Activated CD8-positive, alpha-beta memory T cell treated with anti-CD3 and anti-CD28 coated beads, Interleukin-2, amount 50 U/mL, for 1 hour (primary cell): ENCODE measurements around the gene FGD6.
"Not testable (repeated sequence)": the region's sequence is repeated elsewhere in the genome, so short reads cannot be mapped to it uniquely, and the experiment has no call there.

ENCODE experiments used
- DNase-seq: peaks from one replicate; pipeline ENCODE4 v3.0.0-alpha.2; 2020; ENCODE audit errors: extremely low read depth

Gene FGD6

DNA sequence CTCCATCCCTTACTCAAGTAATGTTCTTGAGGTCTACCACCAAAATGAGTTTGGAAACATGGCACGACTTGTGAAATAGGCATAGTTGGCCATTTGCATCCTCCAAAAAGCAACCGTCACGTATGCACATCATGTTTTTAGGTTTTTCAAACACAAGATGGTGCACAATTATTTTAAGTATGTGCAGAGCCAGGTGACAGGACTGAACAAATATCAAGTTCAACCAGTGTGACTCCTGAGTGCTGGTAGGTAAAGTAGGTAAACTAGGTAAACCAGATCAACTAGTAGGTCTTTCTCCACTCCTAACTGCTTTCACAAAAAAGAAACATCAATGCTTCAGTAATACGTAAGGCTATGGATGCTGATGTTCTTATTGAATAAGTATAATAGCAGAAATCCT is 39.1 kb downstream of the FGD6 start:
- DNase-seq, result no peak

DNA sequence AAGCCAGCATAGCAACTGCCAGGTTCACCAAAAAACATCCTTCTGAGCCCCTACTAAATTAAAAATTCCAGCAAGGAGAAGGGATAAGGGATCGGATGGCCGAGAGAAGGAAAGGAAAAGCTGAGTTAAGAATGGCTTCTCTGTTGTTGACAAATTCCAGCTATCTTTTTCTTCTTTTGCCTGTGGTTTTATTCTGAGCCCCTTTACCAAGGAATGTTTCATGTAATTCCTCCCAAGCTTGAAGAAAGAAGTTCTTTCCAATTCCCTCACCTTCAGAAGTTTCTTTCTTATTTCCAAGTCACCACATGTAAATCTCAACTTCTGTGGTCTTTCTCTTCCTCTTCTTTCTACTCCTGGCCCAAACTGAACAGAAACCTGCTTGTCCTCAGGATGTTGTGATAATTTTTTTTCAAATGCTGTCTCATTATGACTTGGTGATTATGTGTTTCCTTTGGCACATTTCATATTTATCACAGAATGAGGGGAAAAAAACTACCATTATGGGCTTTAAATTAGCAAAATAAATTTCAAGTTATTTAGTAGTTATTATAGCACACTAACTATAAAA is 40.0 kb downstream of the FGD6 start:
- no peak for DNase-seq

DNA sequence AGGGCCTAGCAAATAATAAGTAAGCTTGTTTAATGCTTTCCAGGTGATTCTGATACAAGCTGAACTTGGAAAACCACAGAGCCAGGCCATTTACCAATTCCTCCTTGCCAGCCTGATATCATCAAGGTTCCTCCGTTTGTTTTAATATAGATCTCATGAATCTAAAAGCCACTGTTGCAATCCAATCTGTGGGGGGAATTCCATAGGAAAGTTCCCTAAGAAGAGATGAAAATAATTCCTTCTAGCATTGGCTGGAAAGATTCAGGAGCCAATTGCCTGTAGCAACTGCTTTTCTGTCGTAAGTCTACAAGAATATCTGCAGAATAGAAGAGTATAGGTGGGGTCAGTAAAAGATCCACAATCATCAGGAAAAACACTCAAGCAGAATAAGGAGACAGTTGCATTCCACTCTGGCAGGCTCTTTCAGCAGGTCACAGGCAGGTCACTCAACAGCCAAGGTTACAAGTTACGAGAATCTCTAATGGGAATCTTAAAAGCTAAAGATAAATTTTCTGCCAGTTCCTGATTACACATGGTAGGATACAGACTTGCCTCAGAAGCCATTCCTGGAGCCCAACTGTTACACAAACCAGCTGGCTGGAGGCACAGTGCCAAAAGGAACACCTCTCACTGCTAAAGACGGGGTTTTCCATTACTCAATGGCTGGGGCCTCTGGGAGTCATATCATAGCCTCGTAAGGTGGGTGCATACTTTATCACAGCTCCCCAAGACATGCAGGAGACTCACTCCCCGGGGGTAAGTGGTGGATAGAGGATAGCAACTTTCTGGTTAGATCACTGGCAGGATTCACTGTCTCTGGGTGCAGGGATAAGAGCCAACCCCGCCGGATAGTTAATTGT is 43.6 kb downstream of the FGD6 start:
- no peak for DNase-seq

DNA sequence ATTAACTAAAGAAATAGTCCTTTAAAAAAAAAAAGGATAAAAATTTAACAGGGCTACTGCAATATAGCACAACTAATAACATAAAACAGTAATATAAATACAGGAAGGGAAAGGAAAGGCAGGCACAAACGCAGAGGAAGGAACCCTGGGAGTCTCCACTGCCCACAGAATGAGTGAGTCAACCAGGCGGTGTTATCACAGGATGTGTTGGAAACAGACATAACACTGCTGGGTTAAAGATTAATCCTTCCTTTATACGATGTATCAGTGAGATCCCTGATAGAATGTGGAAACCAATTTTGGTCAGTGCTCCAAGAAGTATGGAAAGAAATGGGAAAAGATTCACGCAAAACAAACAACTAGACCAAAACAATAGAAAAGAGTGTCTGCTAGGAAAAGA is 47.9 kb downstream of the FGD6 start:
- no peak for DNase-seq

GRCh38 chr12:95168746-95169145 is 48.5 kb downstream of the FGD6 start:
- no peak for DNase-seq

GRCh38 chr12:95164656-95165055 is 52.6 kb downstream of the FGD6 start:
- DNase-seq, result no peak

DNA sequence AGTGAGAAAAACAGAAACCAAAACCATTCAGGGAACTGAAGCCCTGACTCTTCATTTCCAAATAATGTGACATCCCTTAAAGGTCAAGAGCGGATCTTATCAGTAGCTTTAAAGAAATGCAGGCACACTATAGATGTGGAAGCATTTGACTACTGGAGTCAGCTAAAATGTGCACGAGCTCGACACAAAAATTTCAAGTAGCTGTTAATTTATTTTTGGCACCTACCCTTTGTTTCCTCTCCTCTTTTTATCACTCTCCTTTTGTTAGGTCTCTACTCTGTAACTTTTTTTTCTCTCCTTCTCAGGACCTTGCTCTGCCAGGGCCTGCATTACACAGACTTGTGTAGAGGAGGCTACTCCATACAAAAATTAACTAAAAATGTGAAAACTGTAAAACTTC is 58.3 kb downstream of the FGD6 start:
- DNase-seq, result no peak

DNA sequence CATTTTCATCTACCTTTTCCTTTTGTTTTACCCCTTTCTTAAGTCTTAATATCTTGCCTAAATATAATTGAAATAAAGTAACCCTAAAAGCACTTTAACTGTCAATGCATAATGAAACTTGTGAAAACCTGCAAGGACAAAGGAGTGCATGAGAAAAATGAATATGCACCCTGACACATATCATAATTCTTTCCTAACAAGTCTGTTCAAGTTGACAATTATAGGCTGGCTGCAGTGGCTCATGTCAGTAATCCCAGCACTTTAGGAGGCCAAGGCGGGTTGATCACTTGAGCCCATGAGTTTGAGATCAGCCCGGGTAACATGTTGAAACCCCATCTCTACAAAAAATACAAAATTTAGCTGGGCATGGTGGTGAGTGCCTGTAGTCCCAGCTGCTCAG is 65.4 kb downstream of the FGD6 start:
- DNase-seq, result no peak

DNA sequence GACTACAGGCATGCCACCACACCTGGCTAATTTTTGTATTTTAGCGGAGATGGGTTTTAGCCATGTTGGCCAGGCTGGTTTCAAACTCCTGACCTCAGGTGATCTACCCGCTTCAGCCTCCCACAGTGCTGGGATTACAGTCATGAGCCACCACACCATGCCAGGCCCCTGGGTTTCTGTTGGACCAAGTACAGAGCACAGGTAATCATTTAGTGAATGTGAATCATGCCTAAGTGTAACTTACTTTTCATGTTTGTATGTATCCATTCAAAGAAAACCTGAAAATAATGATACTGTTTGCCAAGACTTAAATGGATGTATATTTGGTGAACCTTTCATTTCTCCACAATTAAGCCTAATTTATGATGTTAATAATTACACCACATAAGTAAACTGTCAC is 65.9 kb downstream of the FGD6 start:
- DNase-seq, result no peak

DNA sequence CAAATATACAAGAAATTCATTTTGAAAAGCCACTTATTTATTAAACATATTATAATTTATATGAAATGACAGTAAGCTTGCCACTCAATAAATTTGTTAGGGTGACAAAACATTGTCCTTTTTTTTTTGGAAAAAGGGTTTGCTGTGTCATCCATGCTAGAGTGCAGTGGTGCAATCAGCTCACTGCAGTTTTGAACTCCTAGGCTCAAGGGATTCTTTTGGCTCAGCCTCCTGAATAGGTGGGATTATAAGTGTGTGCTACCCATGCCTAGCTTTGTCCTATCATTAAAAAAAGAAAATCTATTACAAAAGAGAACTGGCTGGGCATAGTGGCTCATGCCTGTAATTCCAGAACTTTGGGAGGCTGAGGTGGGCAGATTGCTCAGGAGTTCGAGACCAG is 66.8 kb downstream of the FGD6 start:
- no peak for DNase-seq

DNA sequence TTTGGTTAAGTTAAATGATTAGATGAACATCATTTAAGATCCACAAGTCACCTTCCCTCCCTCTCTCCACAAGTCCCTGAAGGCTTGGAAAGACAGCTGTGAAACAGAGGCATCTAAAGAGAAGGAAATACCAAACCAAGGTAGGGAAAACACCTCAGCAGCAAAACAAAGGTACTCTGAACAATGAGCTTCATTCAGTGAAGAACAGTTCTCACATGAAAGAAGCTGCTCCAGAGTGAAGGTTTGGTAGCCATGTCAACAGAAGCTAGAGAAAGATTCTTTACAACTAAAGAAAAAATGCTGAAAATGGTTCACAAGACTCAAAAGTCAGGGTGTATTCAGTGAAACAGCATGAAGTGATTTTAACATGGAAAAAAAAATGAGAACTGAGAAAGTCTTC is 69.4 kb downstream of the FGD6 start:
- DNase-seq, result no peak

DNA sequence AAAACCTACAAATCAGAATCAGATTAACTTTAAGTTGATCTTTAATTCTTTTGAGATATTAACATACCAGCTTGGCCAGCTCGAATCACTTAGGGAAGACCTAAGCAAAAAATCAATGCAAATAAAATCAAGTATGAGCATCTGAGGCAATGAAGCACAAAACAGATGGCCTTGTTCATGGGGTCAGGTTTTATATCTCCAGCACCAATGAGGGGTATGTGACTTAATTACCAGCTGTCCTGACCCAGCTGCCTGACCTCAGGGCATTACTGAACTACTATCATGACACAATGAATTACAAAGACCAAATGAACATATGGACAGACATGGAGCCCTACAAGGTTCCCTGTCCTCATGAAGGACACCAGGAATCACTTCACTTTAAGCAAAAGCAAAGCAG is 70.5 kb downstream of the FGD6 start:
- DNase-seq, result no peak

GRCh38 chr12:95143621-95144205 is 73.6 kb downstream of the FGD6 start:
- DNase-seq, result no peak

DNA sequence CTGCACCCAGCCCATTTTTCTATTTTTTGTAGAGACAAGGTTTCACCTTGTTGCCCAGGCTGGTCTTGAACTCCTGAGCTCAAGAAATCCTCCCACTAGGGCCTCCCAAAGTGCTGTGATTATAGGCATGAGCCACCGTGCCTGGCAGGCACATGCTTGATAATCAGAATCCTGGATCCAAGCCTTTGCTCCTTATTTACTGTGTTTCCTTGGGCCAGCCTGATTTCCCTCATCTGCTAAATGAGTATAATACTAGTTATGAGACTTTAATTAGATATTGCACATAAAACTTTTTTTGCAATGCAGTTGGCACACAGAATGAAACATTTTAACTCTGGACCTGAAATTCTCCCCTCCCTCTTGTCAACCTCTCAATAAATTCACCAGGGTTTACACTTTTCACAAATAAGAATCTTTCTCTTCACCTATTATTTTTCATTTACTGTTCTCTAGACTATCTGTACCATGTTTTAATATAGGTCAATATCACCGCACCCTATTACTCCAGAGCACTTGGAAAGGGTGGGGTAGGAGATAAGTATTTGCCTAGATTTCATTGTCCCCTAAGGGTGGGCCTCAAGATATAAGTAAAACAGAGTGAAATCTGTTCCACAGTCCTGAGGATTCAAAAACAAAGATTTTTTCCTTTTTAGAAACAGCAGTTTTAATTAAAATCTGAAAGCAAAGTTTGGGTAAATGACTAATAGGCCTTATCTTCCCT is 74.7 kb downstream of the FGD6 start:
- DNase-seq, result no peak

GRCh38 chr12:95141310-95141709 is 76.0 kb downstream of the FGD6 start:
- no peak for DNase-seq

DNA sequence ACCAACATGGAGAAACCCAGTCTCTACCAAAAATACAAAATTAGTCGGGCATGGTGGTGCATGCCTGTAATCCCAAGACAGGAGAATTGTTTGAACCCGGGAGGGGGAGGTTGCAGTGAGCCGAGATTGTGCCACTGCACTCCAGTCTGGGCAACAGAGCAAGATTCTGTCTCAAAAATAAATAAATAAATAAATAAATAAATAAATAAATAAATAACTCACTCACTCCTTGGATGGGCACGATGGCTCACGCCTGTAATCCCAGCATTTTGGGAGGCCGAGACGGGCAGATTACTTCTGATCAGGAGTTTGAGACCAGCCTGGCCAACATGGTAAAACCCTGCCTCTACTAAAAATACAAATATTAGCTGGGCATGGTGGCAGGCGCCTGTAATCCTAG is 79.2 kb downstream of the FGD6 start:
- DNase-seq, result not testable (repeated sequence)

DNA sequence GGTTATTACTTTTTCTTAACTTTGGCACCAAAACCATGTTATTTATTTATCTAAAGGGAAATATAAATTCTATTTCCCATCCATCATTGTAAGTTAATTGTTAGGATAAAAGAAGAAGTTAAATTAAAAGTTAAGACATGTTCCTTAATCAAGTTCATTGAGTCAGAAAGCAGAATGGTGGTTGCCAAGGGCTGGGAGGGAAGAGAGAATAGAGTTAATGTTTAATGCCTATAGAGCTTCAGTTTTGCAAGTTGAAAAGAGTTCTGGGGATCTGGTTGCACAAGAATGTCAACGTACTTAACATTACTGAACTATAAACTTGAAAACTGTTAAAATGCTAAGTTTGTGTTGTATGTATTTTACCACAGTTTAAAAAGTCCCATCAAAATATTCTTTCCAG is 80.7 kb downstream of the FGD6 start:
- no peak for DNase-seq

DNA sequence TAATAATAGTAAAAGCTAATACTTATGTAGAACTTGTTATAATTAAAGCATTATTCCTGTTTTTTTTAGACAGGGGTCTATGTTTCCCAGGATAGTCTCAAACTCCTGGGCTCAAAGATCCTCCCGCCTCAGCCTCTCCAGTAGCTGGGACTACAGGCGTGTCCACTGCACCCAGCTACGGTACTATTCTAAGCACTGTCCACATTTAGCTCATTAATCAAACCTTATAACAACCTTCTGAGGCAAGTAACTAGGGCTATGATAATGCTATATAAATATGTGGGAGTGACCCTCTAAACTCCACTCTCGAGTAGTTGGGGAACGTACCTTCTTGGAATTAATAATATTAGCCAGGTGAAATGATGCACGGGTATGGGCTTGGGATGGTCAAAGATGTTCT is 83.2 kb downstream of the FGD6 start:
- no peak for DNase-seq

- DNase-seq, result no peak
These were observed 85.5 kb downstream of the FGD6 start for GRCh38 chr12:95131589-95132340.

- no peak for DNase-seq
These were observed 87.2 kb downstream of the FGD6 start for GRCh38 chr12:95130096-95130495.

DNA sequence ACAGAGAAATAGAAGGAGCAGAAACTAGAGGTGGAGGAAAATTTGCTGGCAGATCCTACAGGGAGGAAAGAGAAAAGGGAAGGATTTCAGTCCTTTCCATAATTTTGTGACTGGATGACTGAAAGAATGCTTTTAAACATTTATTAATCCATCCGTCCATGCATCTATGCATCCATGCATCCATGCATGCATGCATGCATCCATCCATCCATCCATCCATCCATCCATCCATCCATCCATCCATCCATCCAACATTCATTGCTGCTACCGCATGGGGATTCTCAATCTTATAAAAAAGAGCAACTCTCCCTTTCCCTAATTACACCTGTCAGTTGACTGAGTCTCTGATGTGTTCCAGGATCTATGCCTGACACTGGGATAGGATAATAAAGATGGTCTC is 88.2 kb downstream of the FGD6 start:
- no peak for DNase-seq

- no peak for DNase-seq
These were observed 90.5 kb downstream of the FGD6 start for GRCh38 chr12:95126736-95127135.
